ENCODE results near the gene ZNF524. TPM values are rescaled to one million over a fixed set of nuclear protein-coding genes. Genes with fewer than 3 reads are reported as not detected.
A peak's percentile ranks its signal among the peaks of the same experiment; 100 is the strongest.

Gene ZNF524
- total and polyA plus RNA-seq, 2 experiments from 2014 or later: 8.4 to 18.5 TPM

DNA sequence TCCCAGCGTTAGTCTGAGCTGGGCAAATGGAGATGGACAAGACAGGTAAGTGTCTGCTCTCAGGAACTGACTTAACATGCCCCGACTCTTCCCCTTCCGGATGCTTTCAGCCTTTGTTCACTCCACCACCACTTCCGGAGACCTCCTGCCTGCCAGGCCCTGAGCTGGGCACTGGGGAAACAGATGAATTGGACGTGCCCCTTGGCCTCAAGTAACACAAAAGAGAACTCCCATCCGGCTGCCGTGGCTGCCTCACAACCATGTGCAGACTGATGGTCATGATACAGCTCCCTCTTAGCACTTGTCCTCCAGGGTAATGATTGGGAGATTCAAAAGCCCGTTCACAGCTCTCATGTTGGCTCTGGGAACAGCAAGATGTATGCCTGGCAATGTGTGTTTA lies 17.3 kb downstream of the ZNF524 start:
- Histone ChIP-seq H2AFZ (no peak overlapping the region), H3K9me3 (ENCODE audit: low read depth) (no peaks in the 10 kb centered on the region), H3K4me1 (ENCODE audit: insufficient read depth) (no peaks in the 10 kb centered on the region), H3K9me2 (replicated peaks; ENCODE audit: insufficient read depth) (no peaks in the 10 kb centered on the region), H4K20me1 (ENCODE audit: insufficient read depth, poor library complexity, severe bottlenecking) (no peaks in the 10 kb centered on the region), H3K4me3 (no peak overlapping the region), H3K4me2 (no peak overlapping the region), H3K27me3 (no peaks in the 10 kb centered on the region), H3K27ac (no peak overlapping the region), H3K36me3 (replicated peaks; ENCODE audit: insufficient read depth, low read depth) (no peaks in the 10 kb centered on the region), H3K79me2 (no peaks in the 10 kb centered on the region)
- TF ChIP-seq, protein P1, sequence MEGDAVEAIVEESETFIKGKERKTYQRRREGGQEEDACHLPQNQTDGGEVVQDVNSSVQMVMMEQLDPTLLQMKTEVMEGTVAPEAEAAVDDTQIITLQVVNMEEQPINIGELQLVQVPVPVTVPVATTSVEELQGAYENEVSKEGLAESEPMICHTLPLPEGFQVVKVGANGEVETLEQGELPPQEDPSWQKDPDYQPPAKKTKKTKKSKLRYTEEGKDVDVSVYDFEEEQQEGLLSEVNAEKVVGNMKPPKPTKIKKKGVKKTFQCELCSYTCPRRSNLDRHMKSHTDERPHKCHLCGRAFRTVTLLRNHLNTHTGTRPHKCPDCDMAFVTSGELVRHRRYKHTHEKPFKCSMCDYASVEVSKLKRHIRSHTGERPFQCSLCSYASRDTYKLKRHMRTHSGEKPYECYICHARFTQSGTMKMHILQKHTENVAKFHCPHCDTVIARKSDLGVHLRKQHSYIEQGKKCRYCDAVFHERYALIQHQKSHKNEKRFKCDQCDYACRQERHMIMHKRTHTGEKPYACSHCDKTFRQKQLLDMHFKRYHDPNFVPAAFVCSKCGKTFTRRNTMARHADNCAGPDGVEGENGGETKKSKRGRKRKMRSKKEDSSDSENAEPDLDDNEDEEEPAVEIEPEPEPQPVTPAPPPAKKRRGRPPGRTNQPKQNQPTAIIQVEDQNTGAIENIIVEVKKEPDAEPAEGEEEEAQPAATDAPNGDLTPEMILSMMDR (IDR thresholded peaks at IDR 0.05; ENCODE audit: poor library complexity): no peak
- TF ChIP-seq EZH2phosphoT487 (IDR thresholded peaks at IDR 0.05; ENCODE audit: low read depth, severe bottlenecking, unreplicated experiment): no peak
- TF ChIP-seq EZH2 (IDR thresholded peaks at IDR 0.05; ENCODE audit: borderline replicate concordance): no peak
- 96% methylated on average over 8 of the region's 8 CpGs for WGBS (ENCODE audit: low lambda C conversion rate, missing lambda C conversion rate)
- DNase-seq (ENCODE audit: low spot score): no peak

DNA sequence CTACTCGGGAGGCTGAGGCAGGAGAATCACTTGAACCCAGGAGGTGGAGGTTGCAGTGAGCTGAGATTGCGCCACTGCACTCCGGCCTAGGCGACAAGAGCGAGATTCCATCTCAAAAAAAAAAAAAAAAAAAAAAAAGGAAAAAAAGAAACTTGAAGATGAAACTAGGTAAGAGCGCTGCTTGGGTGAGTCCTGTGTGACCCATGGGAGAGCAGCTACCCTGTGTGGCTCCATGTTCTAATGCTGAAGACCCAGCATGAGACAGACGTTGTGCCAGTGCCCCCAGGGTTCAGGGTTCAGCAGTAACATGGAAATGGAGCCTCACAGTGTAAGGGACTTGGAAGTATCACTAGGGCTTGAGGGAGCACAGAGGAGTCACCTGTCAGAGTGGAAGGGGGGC lies 18.3 kb downstream of the ZNF524 start:
- no peak for DNase-seq (ENCODE audit: low spot score)
- 98% methylated on average over 7 of the region's 7 CpGs for WGBS (ENCODE audit: low lambda C conversion rate, missing lambda C conversion rate)
- Histone ChIP-seq H3K36me3 (replicated peaks; ENCODE audit: insufficient read depth, low read depth) (no peaks in the 10 kb centered on the region), H3K79me2 (peaks cover 6% of the 10 kb centered on the region), H3K27ac (no peak overlapping the region), H3K4me1 (ENCODE audit: insufficient read depth) (no peaks in the 10 kb centered on the region), H3K27me3 (no peaks in the 10 kb centered on the region), H3K9me3 (ENCODE audit: low read depth) (no peaks in the 10 kb centered on the region), H3K4me2 (no peak overlapping the region), H3K9me2 (replicated peaks; ENCODE audit: insufficient read depth) (no peaks in the 10 kb centered on the region), H4K20me1 (ENCODE audit: insufficient read depth, poor library complexity, severe bottlenecking) (peaks cover 1% of the 10 kb centered on the region), H3K4me3 (no peak overlapping the region), H2AFZ (no peak overlapping the region)
- TF ChIP-seq EZH2 (IDR thresholded peaks at IDR 0.05; ENCODE audit: borderline replicate concordance) (no peak), EZH2phosphoT487 (IDR thresholded peaks at IDR 0.05; ENCODE audit: low read depth, severe bottlenecking, unreplicated experiment) (no peak)
- TF ChIP-seq, protein P1 (IDR thresholded peaks at IDR 0.05; ENCODE audit: poor library complexity): no peak

DNA sequence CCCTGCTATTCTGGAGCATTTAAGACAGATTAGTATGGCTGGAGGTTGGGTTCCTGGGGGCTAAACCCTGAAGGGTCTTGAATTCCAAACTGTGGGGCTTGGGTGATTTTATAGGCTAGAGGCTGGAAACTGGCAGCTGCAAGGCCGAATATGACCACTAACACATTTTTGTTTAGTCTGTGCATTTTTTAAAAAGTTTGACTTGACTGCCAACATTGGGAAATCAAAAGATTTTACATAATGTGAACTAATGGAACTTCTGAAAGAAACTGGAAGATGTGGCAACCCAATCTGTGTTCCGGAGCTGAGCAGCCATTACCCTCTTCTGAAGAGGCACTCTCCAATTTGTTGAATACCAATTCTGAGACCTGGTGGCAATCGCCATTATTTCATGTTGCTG lies 19.2 kb downstream of the ZNF524 start:
- Histone ChIP-seq H3K4me1 (ENCODE audit: insufficient read depth) (peaks cover 4% of the 10 kb centered on the region), H3K4me2 (no peak overlapping the region), H3K27me3 (no peaks in the 10 kb centered on the region), H3K9me3 (ENCODE audit: low read depth) (no peaks in the 10 kb centered on the region), H3K4me3 (no peak overlapping the region), H3K79me2 (peaks cover 11% of the 10 kb centered on the region), H2AFZ (no peak overlapping the region), H4K20me1 (ENCODE audit: insufficient read depth, poor library complexity, severe bottlenecking) (peaks cover 5% of the 10 kb centered on the region), H3K27ac (peak overlapping the region; percentile 23), H3K9me2 (replicated peaks; ENCODE audit: insufficient read depth) (no peaks in the 10 kb centered on the region), H3K36me3 (replicated peaks; ENCODE audit: insufficient read depth, low read depth) (no peaks in the 10 kb centered on the region)
- no peak for DNase-seq (ENCODE audit: low spot score)
- no peak for TF ChIP-seq EZH2 (IDR thresholded peaks at IDR 0.05; ENCODE audit: borderline replicate concordance)
- TF ChIP-seq, protein P1 (IDR thresholded peaks at IDR 0.05; ENCODE audit: poor library complexity): no peak
- 83% methylated on average over 3 of the region's 3 CpGs for WGBS (ENCODE audit: low lambda C conversion rate, missing lambda C conversion rate)
